NCI-H1436 (cell line): ENCODE measurements around the gene DIAPH3.

ENCODE experiments used
- DNase-seq: peaks from one replicate; lab custom pipeline; 2025; lab: John Stamatoyannopoulos, UW

DIAPH3 gene

GRCh38 chr13:59951011-59951410 lies 212.7 kb downstream of the DIAPH3 start:
- DNase-seq: no peak

GRCh38 chr13:59950266-59950665 lies 213.5 kb downstream of the DIAPH3 start:
- DNase-seq: no peak

- no peak for DNase-seq
Observed at GRCh38 chr13:59948686-59949085, 215.0 kb downstream of the DIAPH3 start.

- no peak for DNase-seq
Observed at GRCh38 chr13:59946944-59947343, 216.8 kb downstream of the DIAPH3 start.

GRCh38 chr13:59931621-59932020 lies 232.1 kb downstream of the DIAPH3 start:
- no peak for DNase-seq

- DNase-seq: no peak
Observed at GRCh38 chr13:59924256-59924655, 239.5 kb downstream of the DIAPH3 start.

GRCh38 chr13:59915252-59915651 lies 248.5 kb downstream of the DIAPH3 start:
- no peak for DNase-seq

GRCh38 chr13:59914556-59914955 lies 249.2 kb downstream of the DIAPH3 start:
- DNase-seq: no peak

GRCh38 chr13:59906413-59907049 lies 257.2 kb downstream of the DIAPH3 start:
- no peak for DNase-seq

- DNase-seq: no peak
Observed at GRCh38 chr13:59901191-59901590, 262.5 kb downstream of the DIAPH3 start.

GRCh38 chr13:59898066-59898465 lies 265.7 kb downstream of the DIAPH3 start:
- DNase-seq: no peak

- DNase-seq: no peak
Observed at GRCh38 chr13:59893266-59893665, 270.5 kb downstream of the DIAPH3 start.

GRCh38 chr13:59891053-59891452 lies 272.7 kb downstream of the DIAPH3 start:
- DNase-seq: no peak

- DNase-seq: no peak
Observed at GRCh38 chr13:59890054-59890453, 273.7 kb downstream of the DIAPH3 start.

GRCh38 chr13:59888408-59888807 lies 275.3 kb downstream of the DIAPH3 start:
- DNase-seq: no peak

GRCh38 chr13:59885076-59885475 lies 278.7 kb downstream of the DIAPH3 start:
- no peak for DNase-seq

GRCh38 chr13:59883885-59884284 lies 279.8 kb downstream of the DIAPH3 start:
- no peak for DNase-seq

GRCh38 chr13:59880468-59880867 lies 283.3 kb downstream of the DIAPH3 start:
- no peak for DNase-seq

- no peak for DNase-seq
Observed at GRCh38 chr13:59879281-59879680, 284.4 kb downstream of the DIAPH3 start.

GRCh38 chr13:59877933-59878332 lies 285.8 kb downstream of the DIAPH3 start:
- DNase-seq: no peak

GRCh38 chr13:59874973-59875372 lies 288.8 kb downstream of the DIAPH3 start:
- no peak for DNase-seq

- DNase-seq: no peak
Observed at GRCh38 chr13:59873856-59874255, 289.9 kb downstream of the DIAPH3 start.

- no peak for DNase-seq
Observed at GRCh38 chr13:59873309-59873708, 290.4 kb downstream of the DIAPH3 start.

GRCh38 chr13:59867867-59868266 lies 295.9 kb downstream of the DIAPH3 start:
- no peak for DNase-seq

GRCh38 chr13:59865398-59865797 lies 298.3 kb downstream of the DIAPH3 start:
- DNase-seq: no peak
